ENCODE data around the gene PBX1. TPM values are rescaled to one million over a fixed set of nuclear protein-coding genes. Genes with fewer than 3 reads are reported as not detected.

PBX1 gene
- total RNA-seq, 1 experiment from 2014 or later = 1.9 TPM

GRCh38 chr1:164604541-164604940, 45.6 kb downstream of the PBX1 start:
- in situ Hi-C loops (cut with HindIII; ENCODE audit: low pct_unique_long_range_greater_than_20kb, low sequenced_read_pairs) = no loop called here
- no peak for DNase-seq (ENCODE audit: low read depth, low spot score)

- in situ Hi-C loops (cut with HindIII; ENCODE audit: low pct_unique_long_range_greater_than_20kb, low sequenced_read_pairs) = no loop called here
- DNase-seq (ENCODE audit: low read depth, low spot score) = no peak
Observed at GRCh38 chr1:164605254-164606091, 46.5 kb downstream of the PBX1 start.

GRCh38 chr1:164607351-164607750, 48.4 kb downstream of the PBX1 start:
- in situ Hi-C loops (cut with HindIII; ENCODE audit: low pct_unique_long_range_greater_than_20kb, low sequenced_read_pairs) = no loop called here
- DNase-seq (ENCODE audit: low read depth, low spot score) = no peak

GRCh38 chr1:164608651-164609057, 49.7 kb downstream of the PBX1 start:
- DNase-seq (ENCODE audit: low read depth, low spot score) = no peak
- in situ Hi-C loops (cut with HindIII; ENCODE audit: low pct_unique_long_range_greater_than_20kb, low sequenced_read_pairs) = no loop called here

GRCh38 chr1:164609089-164609488, 50.1 kb downstream of the PBX1 start:
- in situ Hi-C loops (cut with HindIII; ENCODE audit: low pct_unique_long_range_greater_than_20kb, low sequenced_read_pairs) = no loop called here
- DNase-seq (ENCODE audit: low read depth, low spot score) = no peak

- in situ Hi-C loops (cut with HindIII; ENCODE audit: low pct_unique_long_range_greater_than_20kb, low sequenced_read_pairs) = no loop called here
- no peak for DNase-seq (ENCODE audit: low read depth, low spot score)
Observed at GRCh38 chr1:164610538-164611222, 51.7 kb downstream of the PBX1 start.

GRCh38 chr1:164611754-164612642, 53.0 kb downstream of the PBX1 start:
- in situ Hi-C loops (cut with HindIII; ENCODE audit: low pct_unique_long_range_greater_than_20kb, low sequenced_read_pairs) = no loop called here
- DNase-seq (ENCODE audit: low read depth, low spot score) = peak; percentile 73

- DNase-seq (ENCODE audit: low read depth, low spot score) = no peak
- in situ Hi-C loops (cut with HindIII; ENCODE audit: low pct_unique_long_range_greater_than_20kb, low sequenced_read_pairs) = no loop called here
Observed at GRCh38 chr1:164613176-164613575, 54.2 kb downstream of the PBX1 start.

- no peak for DNase-seq (ENCODE audit: low read depth, low spot score)
- in situ Hi-C loops (cut with HindIII; ENCODE audit: low pct_unique_long_range_greater_than_20kb, low sequenced_read_pairs) = no loop called here
Observed at GRCh38 chr1:164614316-164614715, 55.3 kb downstream of the PBX1 start.

GRCh38 chr1:164617377-164618201, 58.6 kb downstream of the PBX1 start:
- peak; percentile 69 for DNase-seq (ENCODE audit: low read depth, low spot score)
- in situ Hi-C loops (cut with HindIII; ENCODE audit: low pct_unique_long_range_greater_than_20kb, low sequenced_read_pairs) = no loop called here

GRCh38 chr1:164618202-164618564, 59.2 kb downstream of the PBX1 start:
- no peak for DNase-seq (ENCODE audit: low read depth, low spot score)
- in situ Hi-C loops (cut with HindIII; ENCODE audit: low pct_unique_long_range_greater_than_20kb, low sequenced_read_pairs) = no loop called here

- in situ Hi-C loops (cut with HindIII; ENCODE audit: low pct_unique_long_range_greater_than_20kb, low sequenced_read_pairs) = no loop called here
Observed at GRCh38 chr1:164619006-164619784, 60.2 kb downstream of the PBX1 start.

GRCh38 chr1:164622068-164622845, 63.3 kb downstream of the PBX1 start:
- in situ Hi-C loops (cut with HindIII; ENCODE audit: low pct_unique_long_range_greater_than_20kb, low sequenced_read_pairs) = no loop called here
- DNase-seq (ENCODE audit: low read depth, low spot score) = no peak

More at GRCh38 chr1:164619006-164619784, 60.2 kb downstream of the PBX1 start:
- no peak for DNase-seq (ENCODE audit: low read depth, low spot score)

GRCh38 chr1:164623805-164624204, 64.8 kb downstream of the PBX1 start:
- DNase-seq (ENCODE audit: low read depth, low spot score) = no peak
- in situ Hi-C loops (cut with HindIII; ENCODE audit: low pct_unique_long_range_greater_than_20kb, low sequenced_read_pairs) = no loop called here

GRCh38 chr1:164624400-164624799, 65.4 kb downstream of the PBX1 start:
- no peak for DNase-seq (ENCODE audit: low read depth, low spot score)
- in situ Hi-C loops (cut with HindIII; ENCODE audit: low pct_unique_long_range_greater_than_20kb, low sequenced_read_pairs) = no loop called here

GRCh38 chr1:164625004-164625617, 66.1 kb downstream of the PBX1 start:
- in situ Hi-C loops (cut with HindIII; ENCODE audit: low pct_unique_long_range_greater_than_20kb, low sequenced_read_pairs) = no loop called here
- peak; percentile 8 for DNase-seq (ENCODE audit: low read depth, low spot score)

Data from SK-MEL-5 (cell line).